Vagina (tissue), 2 donors: ENCODE data around the gene MCCC2.

Experiments used
- POLR2A ChIP-seq, 2 donors: fragments of 450-650 bp; IDR thresholded peaks; one replicate each; pipeline ENCODE4 v1.6.1; 2017; ENCODE audit warnings: antibody characterized with exemption in 2 of 2, mild to moderate bottlenecking in 2 of 2, moderate library complexity in 2 of 2
- POLR2AphosphoS5 ChIP-seq, 2 donors: sonication (generic); formaldehyde crosslinking; IDR thresholded peaks; one replicate each; pipeline ENCODE4 v1.9.0; 2017; ENCODE audit warnings: antibody characterized with exemption in 2 of 2, mild to moderate bottlenecking in 2 of 2, low read depth in 1 of 2; ENCODE audit not compliant: insufficient read depth in 1 of 2

DNA sequence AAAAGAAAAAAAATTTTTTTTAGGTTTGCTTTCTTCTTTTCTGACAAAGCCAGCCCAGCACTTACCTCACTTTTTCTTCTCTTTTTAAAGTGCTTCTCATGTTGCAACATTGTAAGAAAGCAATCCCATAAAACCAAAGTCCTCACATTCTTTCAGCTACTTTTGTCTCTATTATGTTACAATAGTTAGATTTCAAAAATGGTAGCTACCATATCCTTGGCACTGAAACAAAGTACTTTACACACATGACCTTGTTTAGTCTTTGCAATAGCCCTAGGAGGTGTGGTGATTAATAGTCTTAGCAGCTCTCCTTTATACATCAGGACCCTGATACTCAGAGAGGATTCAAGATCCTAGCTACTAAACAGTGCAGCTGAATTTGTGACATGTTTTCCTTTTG is 108.5 kb downstream of the MCCC2 start:
- TF ChIP-seq POLR2A (IDR thresholded peaks at IDR 0.05): no peak
- no peak for TF ChIP-seq POLR2AphosphoS5 (IDR thresholded peaks at IDR 0.05; ENCODE audit: insufficient read depth in 1 of 2, low read depth in 1 of 2)
